Measurements from ENCODE around the gene NCOA7. TPM values are rescaled to one million over a fixed set of nuclear protein-coding genes. Genes with fewer than 3 reads are reported as not detected.
A peak's percentile ranks its signal among the peaks of the same experiment; 100 is the strongest.

NCOA7 gene
- total RNA-seq, 1 experiment from 2014 or later = 13.8 TPM

- Histone ChIP-seq H3K4me2 (ENCODE audit: low read length) (no peak overlapping the region), H4K20me1 (ENCODE audit: insufficient read depth) (no peaks in the 10 kb centered on the region), H3K27ac (ENCODE audit: low read depth, low read length) (no peak overlapping the region), H3K9me2 (ENCODE audit: insufficient read depth) (no peaks in the 10 kb centered on the region), H2AFZ (ENCODE audit: low read depth, low read length, poor library complexity, severe bottlenecking) (no peak overlapping the region), H3K4me3 (replicated peaks in 1 of 2; ENCODE audit: low read depth in 1 of 2, low read length in 2 of 2) (no peak overlapping the region), H3K9ac (ENCODE audit: low read length) (no peak overlapping the region), H3K79me2 (ENCODE audit: insufficient read depth, low read length) (no peaks in the 10 kb centered on the region), H3K36me3 (ENCODE audit: control insufficient read depth in 1 of 2, insufficient read depth in 2 of 2, low read length in 2 of 2) (no peaks in the 10 kb centered on the region), H3K27me3 (ENCODE audit: insufficient read depth, low read length) (no peaks in the 10 kb centered on the region), H3K4me1 (ENCODE audit: control insufficient read depth in 1 of 2, insufficient read depth in 2 of 2, low read length in 2 of 2) (peaks cover 18 to 20% of the 10 kb centered on the region in 2 experiments; a peak in 3 of 4 replicates), H3K9me3 (ENCODE audit: control insufficient read depth in 1 of 2, insufficient read depth in 1 of 2, low read depth in 1 of 2, low read length in 2 of 2) (no peaks in the 10 kb centered on the region)
- BruUV-seq (replicated peaks) = no TSS peak
- ChIA-PET RAD21 (ENCODE audit: low non-redundant PET in 1 of 2, low total read pairs in 2 of 2, uncharacterized antibody in 2 of 2, unreplicated experiment in 2 of 2) (no interaction called here), CTCF (interaction anchor here (1.5 to 3.0 kb wide), 5 partner anchors 8 to 182 kb away, joined by 3 to 24 read pairs (median 10); partner anchors contain the start of gene HINT3), POLR2A (interaction anchor here (2.5 to 3.6 kb wide), 2 partner anchors 8 to 197 kb away, joined by 14 to 25 read pairs; partner anchors contain the start of gene TRMT11)
- DNase-seq (ENCODE audit: low read depth, low spot score) = no peak
- ATAC-seq = no peak
- intact Hi-C loops (cut with micrococcal nuclease) = no loop called here
- no peak for TF ChIP-seq EZH2 (IDR thresholded peaks at IDR 0.05)
These were observed 1.6 kb upstream of the NCOA7 start for GRCh38 chr6:125789167-125789566.

GRCh38 chr6:125789576-125790357 is 993 bp upstream of the NCOA7 start:
- DNase-seq (ENCODE audit: low read depth, low spot score) = no peak
- ChIA-PET CTCF (interaction anchor here (1.5 to 3.0 kb wide), 7 partner anchors 8 to 185 kb away, joined by 3 to 24 read pairs (median 10); partner anchors contain the start of gene HINT3), RAD21 (ENCODE audit: low non-redundant PET in 1 of 2, low total read pairs in 2 of 2, uncharacterized antibody in 2 of 2, unreplicated experiment in 2 of 2) (interaction anchor here in 1 of 2 experiments (1.9 kb wide), 1 partner anchor 167 kb away, joined by 5 read pairs; the partner anchor contains the start of gene HINT3), POLR2A (interaction anchor here (1.6 to 3.6 kb wide), 4 partner anchors 9 to 196 kb away, joined by 3 to 25 read pairs (median 11); partner anchors contain the start of genes HINT3 and TRMT11)
- BruUV-seq (replicated peaks) = TSS peak; percentile 76
- peak overlapping the region; percentile 13 for H2AFZ ChIP-seq (ENCODE audit: low read depth, low read length, poor library complexity, severe bottlenecking)
- H3K9ac ChIP-seq (ENCODE audit: low read length) = peak overlapping the region; percentile 62
- no peaks in the 10 kb centered on the region for H4K20me1 ChIP-seq (ENCODE audit: insufficient read depth)
- no peaks in the 10 kb centered on the region for H3K36me3 ChIP-seq (ENCODE audit: control insufficient read depth in 1 of 2, insufficient read depth in 2 of 2, low read length in 2 of 2)
- H3K4me1 ChIP-seq (ENCODE audit: control insufficient read depth in 1 of 2, insufficient read depth in 2 of 2, low read length in 2 of 2) = peaks cover 20 to 25% of the 10 kb centered on the region in 2 experiments; a peak in 3 of 4 replicates
- no peaks in the 10 kb centered on the region for H3K27me3 ChIP-seq (ENCODE audit: insufficient read depth, low read length)
- peak overlapping the region; percentile 75 for H3K27ac ChIP-seq (ENCODE audit: low read depth, low read length)
- intact Hi-C loops (cut with micrococcal nuclease) = loop anchor here (2.0 kb wide), 2 partner anchors 167 to 185 kb away; partner anchors contain the start of gene HINT3
- H3K9me2 ChIP-seq (ENCODE audit: insufficient read depth) = no peaks in the 10 kb centered on the region
- H3K4me3 ChIP-seq (replicated peaks in 1 of 2; ENCODE audit: low read depth in 1 of 2, low read length in 2 of 2) = peak overlapping the region; percentile 78 to 80
- ATAC-seq = 0 out of 2 replicates have a peak, but pooled peaks have one; percentile 0
- H3K79me2 ChIP-seq (ENCODE audit: insufficient read depth, low read length) = no peaks in the 10 kb centered on the region
- peak overlapping the region; percentile 90 for H3K4me2 ChIP-seq (ENCODE audit: low read length)
- no peaks in the 10 kb centered on the region for H3K9me3 ChIP-seq (ENCODE audit: control insufficient read depth in 1 of 2, insufficient read depth in 1 of 2, low read depth in 1 of 2, low read length in 2 of 2)
- TF ChIP-seq YY1 (IDR thresholded peaks at IDR 0.05; ENCODE audit: extremely low read depth, insufficient replicate concordance, low read depth, low read length) (no peak), TCF7L2 (IDR thresholded peaks at IDR 0.05; ENCODE audit: borderline replicate concordance, extremely low read depth, insufficient read depth, insufficient read length) (no peak), REST (IDR thresholded peaks at IDR 0.05; ENCODE audit: low read depth) (no peak), SIN3A (IDR thresholded peaks at IDR 0.05; ENCODE audit: low read depth) (no peak), ZFX (IDR thresholded peaks at IDR 0.05) (no peak), MAX (IDR thresholded peaks at IDR 0.05) (no peak), CBX3 (IDR thresholded peaks at IDR 0.05; ENCODE audit: low read depth) (no peak), JUND (IDR thresholded peaks at IDR 0.05) (no peak), FOSL1 (IDR thresholded peaks at IDR 0.05; ENCODE audit: low read depth) (no peak), EGR1 (IDR thresholded peaks at IDR 0.05; ENCODE audit: low read depth) (no peak), POLR2AphosphoS5 (IDR thresholded peaks at IDR 0.05; ENCODE audit: low read depth, low read length) (no peak), SP1 (IDR thresholded peaks at IDR 0.05; ENCODE audit: low read depth) (no peak)
- TF ChIP-seq, protein P1, sequence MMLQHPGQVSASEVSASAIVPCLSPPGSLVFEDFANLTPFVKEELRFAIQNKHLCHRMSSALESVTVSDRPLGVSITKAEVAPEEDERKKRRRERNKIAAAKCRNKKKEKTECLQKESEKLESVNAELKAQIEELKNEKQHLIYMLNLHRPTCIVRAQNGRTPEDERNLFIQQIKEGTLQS (IDR thresholded peaks at IDR 0.05) = no peak
